Heart left ventricle (tissue), 16 donors: ENCODE results near the gene ZNF790. TPM values are rescaled to one million over a fixed set of nuclear protein-coding genes. Genes with fewer than 3 reads are reported as not detected.

Experiments
- ATAC-seq, 4 donors: fragments of 200-7000 bp; cut with Tn5 transposase; one replicate each; pipeline ENCODE4 v1.9.1; 2020 to 2022; ENCODE audit warnings: moderate library complexity in 4 of 4, mild to moderate bottlenecking in 3 of 4, moderate number of reproducible peaks in 1 of 4
- DNase-seq, 5 donors: peaks; one replicate each; pipeline ENCODE4 v3.0.0-alpha.2; 2020
- H3K27ac ChIP-seq, 12 donors: fragments of 200-600 bp; sonication (generic) in 4 of 12; one replicate each; pipeline versions ENCODE4 v1.5.0 to v1.8.0; 2016 to 2022; ENCODE audit warnings: mild to moderate bottlenecking in 2 of 12
- H3K27me3 ChIP-seq, 9 donors: fragments of 200-600 bp; sonication (generic) in 2 of 9; one replicate each; pipeline versions ENCODE4 v1.5.1 to v1.8.0; 2016 to 2022; ENCODE audit warnings: mild to moderate bottlenecking in 3 of 9
- H3K36me3 ChIP-seq, 9 donors: fragments of 200-600 bp; sonication (generic) in 2 of 9; one replicate each; pipeline versions ENCODE4 v1.5.0 to v1.8.0; 2018 to 2022; ENCODE audit warnings: mild to moderate bottlenecking in 2 of 9
- H3K4me1 ChIP-seq, 12 donors: fragments of 200-600 bp; sonication (generic) in 4 of 12; one replicate each; pipeline versions ENCODE4 v1.5.0 to v1.8.0; 2016 to 2022; ENCODE audit warnings: mild to moderate bottlenecking in 3 of 12
- H3K4me3 ChIP-seq, 12 donors: fragments of 200-600 bp; sonication (generic) in 4 of 12; one replicate each; pipeline versions ENCODE4 v1.5.0 to v1.8.0; 2017 to 2022; ENCODE audit warnings: mild to moderate bottlenecking in 9 of 12, moderate library complexity in 4 of 12
- H3K9me3 ChIP-seq, 12 donors: fragments of 200-600 bp; sonication (generic) in 4 of 12; one replicate each; pipeline versions ENCODE4 v1.5.0 to v1.8.0; 2016 to 2022; ENCODE audit warnings: mild to moderate bottlenecking in 1 of 12
- CTCF ChIP-seq, 12 donors: fragments of 200-600 bp; sonication (generic) in 4 of 12; IDR thresholded peaks; one replicate each; pipeline versions ENCODE4 v1.5.0 to v1.8.0; 2018 to 2022; ENCODE audit warnings: antibody characterized with exemption in 12 of 12, mild to moderate bottlenecking in 5 of 12
- POLR2A ChIP-seq, 2 donors: fragments of 450-650 bp; IDR thresholded peaks; one replicate each; pipeline ENCODE4 v1.6.1; 2017; ENCODE audit warnings: antibody characterized with exemption in 2 of 2, mild to moderate bottlenecking in 2 of 2, moderate library complexity in 2 of 2
- WGBS, 4 donors: extraction: QIAGEN DNeasy Blood & Tissue Kit in 2 of 4; methylation state at CpG; one replicate each; pipeline versions ENCODE4 v1.1.5 to v1.1.7; 2013 to 2018; 5-methylcytosine and 5-hydroxymethylcytosine counted together
- intact Hi-C, 10 donors: fragments of 100-400 bp; cut with DNase I; formaldehyde crosslinking; loops; one replicate each; pipeline versions ENCODE4 v1.11.1 to v1.14.2; 2022
- long read RNA-seq, 3 donors: library from polyadenylated mRNA; unstranded; transcript quantifications; one replicate each; pipeline ENCODE4 v2.0.0, GENCODE V29; 2020 to 2021
- polyA plus RNA-seq, 2 donors: library from polyadenylated mRNA; stranded (reverse); fragments of 200-250 nt; gene quantifications; one replicate each; pipeline ENCODE4 v1.2.3, GENCODE V29; 2013
- total RNA-seq, 9 donors: library from RNA; depleted of rRNA in 2 of 9; stranded (reverse); fragments of >200 nt in 2 of 9; fragmentation: NEBNext Ultra II Directional in 3 of 9; extraction: Animal tissue kit (Norgen Biotek cat#: 25700) in 3 of 9; gene quantifications; one replicate each; pipeline versions ENCODE4 v1.1.0 to v1.2.4, GENCODE V29; 2016 to 2023
- donor health status: ischemic (EF 13 %, LVEDD 7.1; RV severe dilation, severe dysfunction).
- donor health status: healthy with polysubstance abuse.
- donor health status: DM: no; HTN: yes; CAD: no.
- donor health status: DM: no; HTN: no; CAD: no.
- donor health status: ischemic (EF 25% LVEDD 6.9; RV normal size, moderate dysfunction).
- donor health status: ischemic (EF 25% LVEDD 5.7; RV mildly dilated, moderate dysfunction).
- donor health status: healthy.
- donor health status: DM: yes; HTN: yes; CAD: no.
- donor health status: ischemic (EF 35%, LVEDD 5.7; RV mildly dilated, moderate dysfunction).
- donor health status: nonischemic (EF 11% LVEDD 7.7; RV severe dilation, severe dysfunction).
- donor health status: DM: yes; HTN: yes; CAD: no.
- donor health status: PGD.
- donor health status: ischemic (EF 29% LVEDD 5.4; RV normal size, mild dysfunction).
- donor health status: nonischemic (EF 23%, LVEDD 6.1; RV moderate dilation, normal function).

The ZNF790 gene
- 10 to 100 TPM in 2 of 9 donors, 1 to 10 TPM in 7; 3.4 to 13.0 (median 8.5) TPM for total RNA-seq
- 1 to 10 TPM; 3.7 to 4.6 TPM for polyA plus RNA-seq
- long read RNA-seq, donor 1, partial matches to known transcripts = 0 of 5 reads
- long read RNA-seq, donor 1, other reads (novel, unspliced or antisense) = 0 of 5 reads
- long read RNA-seq, donor 2, partial matches to known transcripts = 0 of 6 reads
- long read RNA-seq, donor 2, other reads (novel, unspliced or antisense) = 2 of 6 reads
- long read RNA-seq, donor 3, partial matches to known transcripts = 1 of 7 reads
- long read RNA-seq, donor 3, other reads (novel, unspliced or antisense) = 0 of 7 reads

- ATAC-seq = peak; percentile 98 to 99 (median 99)
- DNase-seq = peak; percentile 91 to 92 (median 91)
- Histone ChIP-seq H3K9me3 (peaks cover 0 to 48% (median 23%) of the 10 kb centered on the region in 12 donors), H3K27me3 (no peaks in the 10 kb centered on the region), H3K27ac (peak within 1 kb of the TSS; percentile 69 to 98 (median 92)), H3K36me3 (peaks cover 0 to 24% (median 10%) of the 10 kb centered on the region in 9 donors), H3K4me1 (peaks cover 0 to 32% (median 15%) of the 10 kb centered on the region in 12 donors), H3K4me3 (peak within 1 kb of the TSS; percentile 27 to 92 (median 73))
- TF ChIP-seq POLR2A (IDR thresholded peaks at IDR 0.05) (peak in 1 of 2 donors; percentile 21), CTCF (IDR thresholded peaks at IDR 0.05) (no peak)
- WGBS, 4 donors = 0 to 1% (median 0%) methylated on average over 46 to 56 of the region's 56 CpGs
- intact Hi-C loops = loop anchor here in 4 of 10 donors (1.0 to 5.0 kb wide), 5 partner anchors 11 to 171 kb away; partner anchors contain the start of genes ZNF345 (in 3 of the 4), ZNF461 (in 1 of the 4) and ZNF850 (in 1 of the 4)
These were observed at the start of gene ZNF790 for GRCh38 chr19:36837906-36838783. Gene ZNF790, minus strand, starts transcription at chr19:36838387. Its CDS starts 12,768 bp downstream, at chr19:36825619.

DNA sequence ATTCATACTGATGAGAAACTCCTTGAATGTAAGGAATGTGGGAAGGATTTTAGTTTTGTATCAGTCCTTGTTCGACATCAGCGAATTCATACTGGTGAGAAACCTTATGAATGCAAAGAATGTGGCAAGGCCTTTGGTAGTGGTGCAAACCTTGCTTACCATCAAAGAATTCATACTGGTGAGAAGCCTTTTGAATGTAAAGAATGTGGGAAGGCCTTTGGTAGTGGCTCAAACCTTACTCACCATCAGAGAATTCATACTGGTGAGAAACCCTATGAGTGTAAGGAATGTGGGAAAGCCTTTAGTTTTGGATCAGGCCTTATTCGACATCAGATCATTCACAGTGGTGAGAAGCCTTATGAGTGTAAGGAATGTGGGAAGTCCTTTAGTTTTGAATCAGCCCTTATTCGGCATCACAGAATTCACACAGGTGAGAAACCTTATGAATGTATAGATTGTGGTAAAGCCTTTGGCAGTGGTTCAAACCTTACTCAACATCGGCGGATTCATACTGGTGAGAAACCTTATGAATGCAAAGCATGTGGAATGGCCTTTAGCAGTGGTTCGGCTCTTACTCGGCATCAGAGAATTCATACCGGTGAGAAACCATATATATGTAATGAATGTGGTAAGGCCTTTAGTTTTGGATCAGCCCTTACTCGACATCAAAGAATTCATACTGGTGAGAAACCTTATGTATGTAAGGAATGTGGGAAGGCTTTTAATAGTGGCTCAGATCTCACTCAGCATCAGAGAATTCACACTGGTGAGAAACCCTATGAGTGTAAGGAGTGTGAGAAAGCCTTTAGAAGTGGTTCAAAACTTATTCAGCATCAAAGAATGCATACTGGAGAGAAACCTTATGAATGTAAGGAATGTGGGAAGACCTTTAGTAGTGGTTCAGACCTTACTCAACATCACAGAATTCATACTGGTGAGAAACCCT is 39.1 kb upstream of the ZNF790 start:
- no peak overlapping the region for H3K4me3 ChIP-seq
- peaks cover 21 to 86% (median 32%) of the 10 kb centered on the region in 9 donors for H3K36me3 ChIP-seq
- TF ChIP-seq CTCF (IDR thresholded peaks at IDR 0.05) (no peak), POLR2A (IDR thresholded peaks at IDR 0.05) (no peak)
- H3K27me3 ChIP-seq = no peaks in the 10 kb centered on the region
- WGBS, 4 donors = 97 to 98% (median 98%) methylated on average over 10 of the region's 10 CpGs
- intact Hi-C loops = loop anchor here in 2 of 10 donors (10.0 kb wide), 3 partner anchors 122 to 688 kb away; no protein-coding TSS in a partner anchor
- no peaks in the 10 kb centered on the region for H3K4me1 ChIP-seq
- ATAC-seq (no peak), DNase-seq (no peak)
- H3K27ac ChIP-seq = no peak overlapping the region
- peaks cover 12 to 100% (median 99%) of the 10 kb centered on the region in 12 donors for H3K9me3 ChIP-seq

- H3K27me3 ChIP-seq = no peaks in the 10 kb centered on the region
- H3K4me1 ChIP-seq = peaks cover 0 to 26% (median 17%) of the 10 kb centered on the region in 12 donors
- WGBS, 4 donors = 98 to 99% (median 99%) methylated on average over 3 of the region's 3 CpGs
- H3K27ac ChIP-seq = no peak overlapping the region
- H3K9me3 ChIP-seq = peaks cover 0 to 36% (median 4%) of the 10 kb centered on the region in 12 donors
- ATAC-seq (no peak), DNase-seq (no peak)
- intact Hi-C loops = loop anchor here in 5 of 10 donors (2.0 to 10.0 kb wide), 9 partner anchors 55 to 520 kb away; partner anchors contain the start of genes ZNF260 (in 1 of the 5), ZNF383 (in 1 of the 5), ZNF461 (in 1 of the 5) and ZNF567 (in 1 of the 5)
- TF ChIP-seq POLR2A (IDR thresholded peaks at IDR 0.05) (no peak), CTCF (IDR thresholded peaks at IDR 0.05) (no peak)
- peak overlapping the region in 7 of 12 donors; percentile 67 to 91 (median 74) for H3K4me3 ChIP-seq
- H3K36me3 ChIP-seq = peaks cover 0 to 41% (median 19%) of the 10 kb centered on the region in 9 donors
These were observed 13.7 kb upstream of the ZNF790 start for GRCh38 chr19:36851898-36852297.
